Caco-2 (cell line): ENCODE data around the gene LRRC47. TPM values are rescaled to one million over a fixed set of nuclear protein-coding genes. Genes with fewer than 3 reads are reported as not detected.
A peak's percentile ranks its signal among the peaks of the same experiment; 100 is the strongest.

Experiments
- BruUV-seq: library from RNA; stranded (reverse); fragments of 400-500 nt; replicated peaks from 2 replicates; lab custom pipeline; 2021; lab: Mats Ljungman, UMichigan
- CTCF ChIA-PET: fragments of 300-600 bp; sonication (Branson Sonifier 250); formaldehyde crosslinking; loops from one replicate; lab custom pipeline; 2022; ENCODE audit warnings: antibody characterized with exemption; lab: Charles Lee
- POLR2A ChIA-PET: fragments of 300-600 bp; sonication (Branson Sonifier 250); formaldehyde crosslinking; loops from one replicate; lab custom pipeline; 2022; ENCODE audit warnings: antibody characterized with exemption; lab: Charles Lee
- DNase-seq, 2 experiments: peaks; one replicate each; pipeline versions ENCODE4 v3.0.0 to v3.0.0-alpha.2; 2020 to 2022
- H3K27me3 ChIP-seq: replicated peaks from 2 replicates; pipeline ENCODE4 v1.6.0; 2011; ENCODE audit warnings: low read length; ENCODE audit not compliant: control insufficient read depth, insufficient read depth
- H3K36me3 ChIP-seq: 2 replicates; pipeline ENCODE4 v1.5.1; 2011; ENCODE audit warnings: low read length; ENCODE audit not compliant: control insufficient read depth, insufficient read depth
- H3K4me1 ChIP-seq: fragments of 250-450 bp; sonication (Bioruptor Pico); 2 replicates; pipeline ENCODE4 v1.5.1; 2020; ENCODE audit warnings: mild to moderate bottlenecking
- H3K4me3 ChIP-seq: 2 replicates; pipeline ENCODE4 v1.5.1; 2011; ENCODE audit warnings: low read depth, mild to moderate bottlenecking, control low read depth, low read length
- H3K9me3 ChIP-seq: fragments of 250-450 bp; sonication (Bioruptor Pico); 2 replicates; pipeline ENCODE4 v1.5.1; 2020; ENCODE audit warnings: mild to moderate bottlenecking, moderate library complexity
- H3K27ac Mint-ChIP-seq: one replicate; pipeline ENCODE4 v1.8.0; 2022; ENCODE audit warnings: mixed read lengths; ENCODE audit not compliant: unreplicated experiment
- H3K27me3 Mint-ChIP-seq: one replicate; pipeline ENCODE4 v1.8.0; 2022; ENCODE audit warnings: mixed read lengths; ENCODE audit not compliant: insufficient read depth, unreplicated experiment
- H3K36me3 Mint-ChIP-seq: one replicate; pipeline ENCODE4 v1.8.0; 2022; ENCODE audit warnings: mild to moderate bottlenecking, mixed read lengths; ENCODE audit not compliant: insufficient read depth, unreplicated experiment
- H3K4me1 Mint-ChIP-seq: one replicate; pipeline ENCODE4 v1.8.0; 2022; ENCODE audit warnings: low read depth, mixed read lengths; ENCODE audit not compliant: unreplicated experiment
- H3K4me3 Mint-ChIP-seq: one replicate; pipeline ENCODE4 v1.8.0; 2022; ENCODE audit warnings: mild to moderate bottlenecking, moderate library complexity, mixed read lengths; ENCODE audit not compliant: unreplicated experiment
- H3K9me3 Mint-ChIP-seq: one replicate; pipeline ENCODE4 v1.8.0; 2022; ENCODE audit warnings: mixed read lengths; ENCODE audit not compliant: unreplicated experiment
- intact Hi-C: fragments of 100-400 bp; cut with micrococcal nuclease; formaldehyde crosslinking; loops from one replicate; pipeline ENCODE4 v1.10.0; 2022; ENCODE audit not compliant: unreplicated experiment
- total RNA-seq: library from RNA; stranded (reverse); gene quantifications from 2 replicates; pipeline ENCODE4 v1.2.3, GENCODE V29; 2022
- TF ChIP-seq, protein P1 (sequence below), 2 experiments: fragments of 200-600 bp in 1 of 2; IDR thresholded peaks; 1 replicate in 1 of 2; 2 replicates in 1 of 2; pipeline versions ENCODE4 v1.5.1 to v1.8.0; 2011 to 2022; ENCODE audit warnings: antibody characterized with exemption in 1 of 2, control low read depth in 1 of 2, inconsistent platforms in 1 of 2, low read depth in 1 of 2, low read length in 1 of 2, mild to moderate bottlenecking in 1 of 2, moderate library complexity in 1 of 2; ENCODE audit not compliant: insufficient read depth in 1 of 2, severe bottlenecking in 1 of 2, unreplicated experiment in 1 of 2

Gene LRRC47
- total RNA-seq, 1 experiment from 2014 or later: 48.5 TPM

DNA sequence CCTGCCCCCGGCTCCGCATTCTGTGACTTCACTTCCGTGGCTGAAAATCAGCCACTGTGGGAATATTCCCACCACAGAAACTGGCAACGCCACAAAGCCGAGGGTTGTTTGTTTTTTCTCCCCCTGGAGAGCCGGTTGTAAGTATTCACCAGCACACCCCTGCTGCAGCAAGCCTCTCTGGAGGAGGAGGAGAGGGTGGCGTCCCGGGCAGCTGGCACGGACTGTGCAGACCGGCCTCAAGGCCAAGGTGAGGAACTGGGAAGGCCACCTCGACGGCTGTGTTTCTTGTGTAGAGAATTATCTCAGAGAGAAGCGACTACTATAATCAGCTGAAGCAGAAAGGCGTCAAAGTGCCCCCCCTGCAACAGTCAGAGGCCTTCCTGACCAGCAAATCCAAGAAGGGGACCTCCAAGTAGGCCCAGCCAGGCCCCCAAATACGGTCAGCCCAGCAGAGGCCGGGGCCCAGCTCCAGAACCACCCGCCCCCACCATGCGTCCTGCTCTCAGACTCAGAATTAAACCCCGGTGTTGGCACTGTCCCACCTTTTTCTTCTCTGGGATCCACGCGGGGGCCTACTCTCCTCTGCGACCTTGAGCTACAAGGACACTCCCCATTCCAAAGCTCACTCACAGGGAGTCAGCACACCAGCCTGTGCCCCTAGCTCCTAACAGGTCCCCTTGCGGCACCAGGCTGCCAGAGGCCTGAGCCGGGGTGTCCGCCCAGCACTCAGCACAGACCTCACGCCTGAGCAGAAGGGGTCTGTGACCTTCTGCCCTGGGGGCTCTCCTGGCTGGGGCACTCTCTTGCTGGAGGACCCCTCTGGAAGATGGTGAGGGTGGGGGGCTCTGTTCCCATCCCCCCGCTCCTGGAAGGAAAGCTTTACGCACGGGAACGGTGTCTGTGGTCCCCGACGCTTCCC, 24.9 kb downstream of the LRRC47 start:
- H3K4me1 ChIP-seq: peaks cover 26% of the 10 kb centered on the region; the same call in 1 of the 2 replicates
- peaks cover under 1% of the 10 kb centered on the region for H3K27me3 Mint-ChIP-seq
- POLR2A ChIA-PET: no interaction called here
- TF ChIP-seq, protein P1, sequence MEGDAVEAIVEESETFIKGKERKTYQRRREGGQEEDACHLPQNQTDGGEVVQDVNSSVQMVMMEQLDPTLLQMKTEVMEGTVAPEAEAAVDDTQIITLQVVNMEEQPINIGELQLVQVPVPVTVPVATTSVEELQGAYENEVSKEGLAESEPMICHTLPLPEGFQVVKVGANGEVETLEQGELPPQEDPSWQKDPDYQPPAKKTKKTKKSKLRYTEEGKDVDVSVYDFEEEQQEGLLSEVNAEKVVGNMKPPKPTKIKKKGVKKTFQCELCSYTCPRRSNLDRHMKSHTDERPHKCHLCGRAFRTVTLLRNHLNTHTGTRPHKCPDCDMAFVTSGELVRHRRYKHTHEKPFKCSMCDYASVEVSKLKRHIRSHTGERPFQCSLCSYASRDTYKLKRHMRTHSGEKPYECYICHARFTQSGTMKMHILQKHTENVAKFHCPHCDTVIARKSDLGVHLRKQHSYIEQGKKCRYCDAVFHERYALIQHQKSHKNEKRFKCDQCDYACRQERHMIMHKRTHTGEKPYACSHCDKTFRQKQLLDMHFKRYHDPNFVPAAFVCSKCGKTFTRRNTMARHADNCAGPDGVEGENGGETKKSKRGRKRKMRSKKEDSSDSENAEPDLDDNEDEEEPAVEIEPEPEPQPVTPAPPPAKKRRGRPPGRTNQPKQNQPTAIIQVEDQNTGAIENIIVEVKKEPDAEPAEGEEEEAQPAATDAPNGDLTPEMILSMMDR (IDR thresholded peaks at IDR 0.05; ENCODE audit: insufficient read depth in 1 of 2, low read depth in 1 of 2, low read length in 1 of 2, severe bottlenecking in 1 of 2, unreplicated experiment in 1 of 2): no peak
- H3K4me3 ChIP-seq: peak overlapping the region; percentile 69
- CTCF ChIA-PET: no interaction called here
- no peaks in the 10 kb centered on the region for H3K36me3 Mint-ChIP-seq
- H3K9me3 Mint-ChIP-seq: no peaks in the 10 kb centered on the region
- H3K9me3 ChIP-seq: no peaks in the 10 kb centered on the region
- intact Hi-C loops: loop anchor here (2.0 kb wide), 1 partner anchor 47 kb away; no protein-coding TSS in a partner anchor
- DNase-seq: no peak
- H3K4me1 Mint-ChIP-seq: no peaks in the 10 kb centered on the region
- H3K27me3 ChIP-seq: no peaks in the 10 kb centered on the region
- H3K36me3 ChIP-seq: no peaks in the 10 kb centered on the region
- peak overlapping the region; percentile 15 for H3K27ac Mint-ChIP-seq
- peak overlapping the region; percentile 61 for H3K4me3 Mint-ChIP-seq
- BruUV-seq: no TSS peak

DNA sequence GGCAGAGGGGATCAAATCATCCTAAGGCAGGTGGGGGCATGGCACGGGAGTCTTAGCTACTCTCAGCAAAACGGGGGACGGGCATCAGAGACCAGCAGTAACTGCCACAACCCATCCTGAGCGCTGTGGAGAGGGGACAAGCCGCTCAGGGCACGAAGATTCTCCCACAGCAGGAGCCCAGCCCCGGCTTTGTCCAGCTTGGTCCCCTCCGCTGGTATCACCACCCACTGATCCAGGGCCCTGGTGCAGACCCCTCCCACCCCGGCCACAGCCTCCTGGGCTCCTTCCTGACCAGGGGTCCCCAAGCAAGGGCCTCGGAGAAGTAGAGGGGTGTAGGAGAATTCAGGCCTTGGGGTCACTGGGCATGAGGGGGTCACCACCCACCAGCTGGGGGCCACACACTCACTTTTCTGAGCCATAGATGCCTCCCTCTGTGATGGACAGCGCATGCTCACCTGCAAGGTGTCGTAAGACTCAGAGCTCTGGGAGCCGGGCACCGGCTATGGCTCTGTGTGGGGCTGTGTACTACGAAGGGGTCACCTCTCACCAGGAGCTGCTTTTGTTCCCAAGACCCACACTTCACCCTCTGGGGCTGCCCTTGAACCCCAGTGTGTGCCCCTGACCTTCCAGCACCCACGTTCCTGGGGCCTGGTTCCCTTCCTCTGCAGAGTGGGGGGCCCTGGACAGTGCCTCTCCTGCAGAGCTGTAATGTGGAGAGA, 26.1 kb downstream of the LRRC47 start:
- Mint-ChIP-seq H3K4me3 (peak overlapping the region; percentile 37), H3K9me3 (peaks cover 7% of the 10 kb centered on the region), H3K27me3 (peaks cover 9% of the 10 kb centered on the region), H3K36me3 (no peaks in the 10 kb centered on the region), H3K27ac (no peak overlapping the region), H3K4me1 (no peaks in the 10 kb centered on the region)
- Histone ChIP-seq H3K4me1 (peaks cover 17% of the 10 kb centered on the region; the same call in 1 of the 2 replicates), H3K9me3 (no peaks in the 10 kb centered on the region), H3K36me3 (no peaks in the 10 kb centered on the region), H3K27me3 (no peaks in the 10 kb centered on the region), H3K4me3 (no peak overlapping the region)
- DNase-seq: no peak
- ChIA-PET POLR2A (no interaction called here), CTCF (no interaction called here)
- BruUV-seq: no TSS peak
- TF ChIP-seq, protein P1 (IDR thresholded peaks at IDR 0.05; ENCODE audit: insufficient read depth in 1 of 2, low read depth in 1 of 2, low read length in 1 of 2, severe bottlenecking in 1 of 2, unreplicated experiment in 1 of 2): no peak
- intact Hi-C loops: no loop called here

DNA sequence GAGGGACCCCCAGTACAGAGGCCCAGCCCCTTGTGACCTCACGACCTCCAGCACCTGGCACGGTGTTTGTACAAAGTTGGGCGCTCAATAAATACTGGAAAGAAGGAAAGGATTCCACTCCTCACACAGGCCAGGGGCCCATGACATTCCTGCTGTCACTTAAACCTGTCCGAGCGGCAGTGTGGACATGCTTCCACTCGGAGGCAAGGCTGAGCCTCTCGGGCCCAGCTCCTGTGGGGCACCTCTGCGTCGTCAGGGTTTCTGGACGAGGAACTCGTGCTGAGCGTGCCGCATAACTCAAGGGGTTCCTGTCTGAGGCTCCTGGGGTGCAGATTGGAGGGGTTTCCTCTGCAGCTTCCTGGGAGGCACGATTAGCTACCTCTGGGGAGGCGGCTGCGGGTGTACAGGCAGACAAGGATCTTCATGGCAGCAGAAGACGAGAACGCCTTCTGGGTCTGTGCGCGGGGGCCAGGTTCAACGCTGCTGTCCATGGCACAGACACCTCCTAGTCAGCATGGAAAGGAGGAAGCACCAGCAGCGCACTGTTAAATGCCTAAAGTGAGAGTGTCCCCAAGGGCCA, 27.4 kb downstream of the LRRC47 start:
- DNase-seq: no peak
- H3K9me3 ChIP-seq: no peaks in the 10 kb centered on the region
- H3K4me1 ChIP-seq: peaks cover 8% of the 10 kb centered on the region; the same call in 1 of the 2 replicates
- H3K4me1 Mint-ChIP-seq: no peaks in the 10 kb centered on the region
- H3K36me3 Mint-ChIP-seq: no peaks in the 10 kb centered on the region
- peaks cover 7% of the 10 kb centered on the region for H3K9me3 Mint-ChIP-seq
- intact Hi-C loops: no loop called here
- peaks cover 15% of the 10 kb centered on the region for H3K27me3 Mint-ChIP-seq
- H3K4me3 Mint-ChIP-seq: no peak overlapping the region
- no peaks in the 10 kb centered on the region for H3K27me3 ChIP-seq
- no peaks in the 10 kb centered on the region for H3K36me3 ChIP-seq
- no peak overlapping the region for H3K27ac Mint-ChIP-seq
- TF ChIP-seq, protein P1 (IDR thresholded peaks at IDR 0.05; ENCODE audit: insufficient read depth in 1 of 2, low read depth in 1 of 2, low read length in 1 of 2, severe bottlenecking in 1 of 2, unreplicated experiment in 1 of 2): no peak
- ChIA-PET CTCF (interaction anchor here (0.5 kb wide), 1 partner anchor 19 kb away, joined by 4 read pairs; no protein-coding TSS in a partner anchor), POLR2A (no interaction called here)
- no peak overlapping the region for H3K4me3 ChIP-seq
- BruUV-seq: no TSS peak
